Spleen (tissue), 7 donors: ENCODE data around the gene ARHGEF28.

Experiments
- CTCF ChIP-seq, 11 experiments: fragments of 200-600 bp in 7 of 11; fragments of 450-650 bp in 4 of 11; sonication (generic) in 4 of 11; IDR thresholded peaks in 8 of 11; conservative IDR thresholded peaks in 3 of 11; 1 replicate in 7 of 11; 2 replicates in 4 of 11; pipeline versions ENCODE4 v1.4.0 to v1.8.0; 2016 to 2021; ENCODE audit warnings: antibody characterized with exemption in 11 of 11, inconsistent platforms in 4 of 11, mild to moderate bottlenecking in 1 of 11
- POLR2A ChIP-seq, 3 donors: fragments of 450-650 bp; IDR thresholded peaks; one replicate each; pipeline ENCODE4 v1.5.1; 2017; ENCODE audit warnings: antibody characterized with exemption in 3 of 3, mild to moderate bottlenecking in 1 of 3
- donor health status: DM: no; HTN: no; CAD: no; lungs with moderate emphysema.
- donor health status: DM: no; HTN: no; CAD: no.
- donor health status: DM: no; HTN: no; CAD: no.

- TF ChIP-seq POLR2A (IDR thresholded peaks at IDR 0.05), result no peak
- TF ChIP-seq CTCF (IDR thresholded peaks at IDR 0.05 in 8 of 11, conservative IDR thresholded peaks at IDR 0.05 in 3 of 11), result no peak
These were observed 26.4 kb downstream of the ARHGEF28 start for GRCh38 chr5:73652391-73652790.
